ENCODE measurements around the gene ABHD4.
"Not testable (repeated sequence)": the region's sequence is repeated elsewhere in the genome, so short reads cannot be mapped to it uniquely, and the experiment has no call there.

DNA sequence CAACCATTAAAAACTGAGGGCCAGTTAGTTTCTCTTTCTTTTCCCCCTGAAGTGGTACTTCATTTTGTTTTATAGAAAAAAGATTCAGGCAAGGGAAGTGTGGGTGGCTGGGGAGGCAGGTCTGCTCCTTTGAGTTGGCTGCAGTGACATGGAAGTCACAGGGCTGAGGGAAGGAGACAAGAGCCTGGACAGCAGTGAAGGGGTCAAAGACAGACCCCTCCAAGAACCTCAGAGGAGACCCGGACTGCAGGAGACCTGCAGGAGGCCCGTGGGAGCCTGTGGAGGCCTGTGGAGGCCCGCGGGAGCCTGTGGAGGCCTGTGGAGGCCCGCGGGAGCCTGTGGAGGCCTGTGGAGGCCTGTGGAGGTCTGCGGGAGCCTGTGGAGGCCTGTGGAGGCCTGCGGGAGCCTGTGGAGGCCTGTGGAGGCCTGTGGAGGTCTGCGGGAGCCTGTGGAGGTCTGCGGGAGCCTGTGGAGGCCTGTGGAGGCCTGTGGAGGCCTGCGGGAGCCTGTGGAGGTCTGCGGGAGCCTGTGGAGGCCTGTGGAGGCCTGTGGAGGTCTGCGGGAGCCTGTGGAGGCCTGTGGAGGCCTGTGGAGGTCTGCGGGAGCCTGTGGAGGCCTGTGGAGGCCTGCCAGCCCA lies 44.1 kb upstream of the ABHD4 start:
- TF ChIP-seq, protein P1, sequence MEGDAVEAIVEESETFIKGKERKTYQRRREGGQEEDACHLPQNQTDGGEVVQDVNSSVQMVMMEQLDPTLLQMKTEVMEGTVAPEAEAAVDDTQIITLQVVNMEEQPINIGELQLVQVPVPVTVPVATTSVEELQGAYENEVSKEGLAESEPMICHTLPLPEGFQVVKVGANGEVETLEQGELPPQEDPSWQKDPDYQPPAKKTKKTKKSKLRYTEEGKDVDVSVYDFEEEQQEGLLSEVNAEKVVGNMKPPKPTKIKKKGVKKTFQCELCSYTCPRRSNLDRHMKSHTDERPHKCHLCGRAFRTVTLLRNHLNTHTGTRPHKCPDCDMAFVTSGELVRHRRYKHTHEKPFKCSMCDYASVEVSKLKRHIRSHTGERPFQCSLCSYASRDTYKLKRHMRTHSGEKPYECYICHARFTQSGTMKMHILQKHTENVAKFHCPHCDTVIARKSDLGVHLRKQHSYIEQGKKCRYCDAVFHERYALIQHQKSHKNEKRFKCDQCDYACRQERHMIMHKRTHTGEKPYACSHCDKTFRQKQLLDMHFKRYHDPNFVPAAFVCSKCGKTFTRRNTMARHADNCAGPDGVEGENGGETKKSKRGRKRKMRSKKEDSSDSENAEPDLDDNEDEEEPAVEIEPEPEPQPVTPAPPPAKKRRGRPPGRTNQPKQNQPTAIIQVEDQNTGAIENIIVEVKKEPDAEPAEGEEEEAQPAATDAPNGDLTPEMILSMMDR (IDR thresholded peaks at IDR 0.05) = not testable (repeated sequence)
- TF ChIP-seq POLR2AphosphoS5, POLR2A (IDR thresholded peaks at IDR 0.05): not testable (repeated sequence)

All from prostate gland (tissue), 2 donors.